Measurements from ENCODE around the gene FILIP1.

GRCh38 chr6:75418233-75418632, 75.4 kb downstream of the FILIP1 start:
- TF ChIP-seq CBFB (IDR thresholded peaks at IDR 0.05; ENCODE audit: low read depth) (no peak), USF2 (IDR thresholded peaks at IDR 0.05; ENCODE audit: borderline replicate concordance, low read depth, low read length) (no peak), ELK1 (IDR thresholded peaks at IDR 0.05; ENCODE audit: low read depth, low read length) (no peak)

Measured in GM12878 (cell line).